ENCODE results near the gene DCLK3. TPM values are rescaled to one million over a fixed set of nuclear protein-coding genes. Genes with fewer than 3 reads are reported as not detected.

Gene DCLK3
- total and polyA plus RNA-seq, 2 of the 4 experiments (the other 2 are of a cell fraction): not detected

DNA sequence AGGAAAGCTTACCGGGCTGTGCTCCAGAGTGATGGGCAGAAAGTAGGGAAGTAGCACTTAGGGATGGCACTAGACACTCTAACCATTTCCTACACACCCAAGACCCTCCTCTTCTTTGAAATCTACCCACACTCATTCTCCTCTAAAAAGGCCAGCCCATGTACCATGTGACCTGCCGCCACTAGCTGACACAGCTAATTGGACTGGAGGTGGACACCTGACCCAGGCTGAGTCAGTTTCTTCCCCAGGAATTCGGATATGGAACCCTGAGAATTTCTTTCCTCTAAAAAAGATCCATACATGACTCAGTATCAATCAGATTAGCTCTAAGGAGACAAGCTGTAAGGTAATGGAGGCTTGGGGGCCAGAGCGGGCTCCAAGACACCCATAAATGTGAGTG lies 60.1 kb downstream of the DCLK3 start:
- no peak overlapping the region for H4K8ac ChIP-seq (ENCODE audit: low read depth in 2 of 2, low read length in 2 of 2)
- no peak for ATAC-seq (ENCODE audit: low read depth)
- DNase-seq: no peak
- no peak overlapping the region for H4K91ac ChIP-seq (ENCODE audit: insufficient read depth, low read depth, low read length)
- dilution Hi-C loops (cut with HindIII; ENCODE audit: low sequenced_read_pairs, unreplicated experiment): no loop called here
- TF ChIP-seq RCOR1 (IDR thresholded peaks at IDR 0.05; ENCODE audit: insufficient replicate concordance, low read length) (no peak), MAFK (IDR thresholded peaks at IDR 0.05; ENCODE audit: low read depth, low read length) (no peak), MAZ (IDR thresholded peaks at IDR 0.05; ENCODE audit: borderline replicate concordance, low read depth, low read length) (no peak)
- TF ChIP-seq, protein P1, sequence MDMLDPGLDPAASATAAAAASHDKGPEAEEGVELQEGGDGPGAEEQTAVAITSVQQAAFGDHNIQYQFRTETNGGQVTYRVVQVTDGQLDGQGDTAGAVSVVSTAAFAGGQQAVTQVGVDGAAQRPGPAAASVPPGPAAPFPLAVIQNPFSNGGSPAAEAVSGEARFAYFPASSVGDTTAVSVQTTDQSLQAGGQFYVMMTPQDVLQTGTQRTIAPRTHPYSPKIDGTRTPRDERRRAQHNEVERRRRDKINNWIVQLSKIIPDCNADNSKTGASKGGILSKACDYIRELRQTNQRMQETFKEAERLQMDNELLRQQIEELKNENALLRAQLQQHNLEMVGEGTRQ (IDR thresholded peaks at IDR 0.05; ENCODE audit: low read depth, low read length): peak; percentile 33; the same call in 1 of the 2 replicates
- TF ChIP-seq, protein P2, sequence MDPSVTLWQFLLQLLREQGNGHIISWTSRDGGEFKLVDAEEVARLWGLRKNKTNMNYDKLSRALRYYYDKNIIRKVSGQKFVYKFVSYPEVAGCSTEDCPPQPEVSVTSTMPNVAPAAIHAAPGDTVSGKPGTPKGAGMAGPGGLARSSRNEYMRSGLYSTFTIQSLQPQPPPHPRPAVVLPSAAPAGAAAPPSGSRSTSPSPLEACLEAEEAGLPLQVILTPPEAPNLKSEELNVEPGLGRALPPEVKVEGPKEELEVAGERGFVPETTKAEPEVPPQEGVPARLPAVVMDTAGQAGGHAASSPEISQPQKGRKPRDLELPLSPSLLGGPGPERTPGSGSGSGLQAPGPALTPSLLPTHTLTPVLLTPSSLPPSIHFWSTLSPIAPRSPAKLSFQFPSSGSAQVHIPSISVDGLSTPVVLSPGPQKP (IDR thresholded peaks at IDR 0.05; ENCODE audit: borderline replicate concordance, low read depth, low read length): no peak
- H2BK15ac ChIP-seq (ENCODE audit: low read depth, low read length): no peak overlapping the region
- no peaks in the 10 kb centered on the region for H4K20me1 ChIP-seq (ENCODE audit: insufficient read depth, low read length)
- H2BK5ac ChIP-seq (ENCODE audit: low read depth, low read length, poor library complexity, severe bottlenecking): no peak overlapping the region
- H2BK120ac ChIP-seq (ENCODE audit: low read depth, low read length): no peak overlapping the region
- no peak overlapping the region for H3K56ac ChIP-seq (ENCODE audit: extremely low read depth, insufficient read depth, low read length)
- peaks cover under 1% of the 10 kb centered on the region; the same call in 1 of the 2 replicates for H3K27me3 ChIP-seq (ENCODE audit: control insufficient read depth, insufficient read depth, low read length)
- H3K9ac ChIP-seq (ENCODE audit: low read depth, low read length): no peak overlapping the region
- CTCF ChIA-PET: no interaction called here
- H3K9me3 ChIP-seq (ENCODE audit: control insufficient read depth, insufficient read depth, low read length): no peaks in the 10 kb centered on the region
- H3K4me1 ChIP-seq (ENCODE audit: control insufficient read depth, insufficient read depth, low read length): no peaks in the 10 kb centered on the region
- H3K4me3 ChIP-seq (ENCODE audit: insufficient read depth, low read depth, low read length): no peak overlapping the region
- no peak overlapping the region for H4K5ac ChIP-seq (ENCODE audit: low read depth, low read length)
- H2AFZ ChIP-seq (replicated peaks; ENCODE audit: low read length, poor library complexity): no peak overlapping the region
- whole genome bisulfite sequencing, 2 experiments (ENCODE audit: extremely low coverage in 2 of 2, insufficient read length in 1 of 2): no CpG with 5 or more reads among the region's 4 CpGs
- intact Hi-C loops (cut with micrococcal nuclease): loop anchor here (5.0 kb wide), 1 partner anchor 162 kb away; no protein-coding TSS in a partner anchor
- no peak overlapping the region for H3K27ac ChIP-seq (ENCODE audit: insufficient read depth, low read length)
- no peak overlapping the region for H2AK5ac ChIP-seq (ENCODE audit: low read depth, low read length)
- no peak overlapping the region for H3K4me2 ChIP-seq (ENCODE audit: low read depth, low read length)
- no peaks in the 10 kb centered on the region for H3K79me1 ChIP-seq (ENCODE audit: low read depth in 1 of 2, low read length in 2 of 2)
- H3K18ac ChIP-seq (ENCODE audit: low read depth, low read length): no peak overlapping the region
- H2AK9ac ChIP-seq (replicated peaks; ENCODE audit: low read depth, low read length, poor library complexity): no peak overlapping the region
- POLR2A ChIA-PET (ENCODE audit: unreplicated experiment): no interaction called here
- no peaks in the 10 kb centered on the region for H3K36me3 ChIP-seq (ENCODE audit: control insufficient read depth, insufficient read depth, low read length)
- no TSS peak for BruUV-seq (replicated peaks)
- peaks cover 7% of the 10 kb centered on the region; the same call in 1 of the 2 replicates for H3K9me1 ChIP-seq (ENCODE audit: insufficient read depth, low read length)
- in situ Hi-C loops (cut with MboI; ENCODE audit: low sequenced_read_pairs): no loop called here
- no peak overlapping the region for H3K23ac ChIP-seq (ENCODE audit: low read depth, low read length)
- H2BK20ac ChIP-seq (ENCODE audit: low read depth, low read length): no peak overlapping the region
- no peak overlapping the region for H3K4ac ChIP-seq (ENCODE audit: low read depth, low read length)
- no peak overlapping the region for H3K14ac ChIP-seq (replicated peaks; ENCODE audit: low read depth, low read length)
